Vagina (tissue), 2 donors: Measurements from ENCODE around the gene ZBTB5. TPM values are rescaled to one million over a fixed set of nuclear protein-coding genes. Genes with fewer than 3 reads are reported as not detected.
"Not testable (repeated sequence)": the region's sequence is repeated elsewhere in the genome, so short reads cannot be mapped to it uniquely, and the experiment has no call there.

Experiments used
- DNase-seq, 2 donors: peaks; one replicate each; pipeline ENCODE4 v3.0.0-alpha.2; 2017; ENCODE audit errors: extremely low spot score in 2 of 2
- H3K27ac ChIP-seq: fragments of 200-600 bp; sonication (generic); one replicate; pipeline ENCODE4 v1.5.1; 2019
- H3K27me3 ChIP-seq: fragments of 200-600 bp; sonication (generic); one replicate; pipeline ENCODE4 v1.5.1; 2019
- H3K36me3 ChIP-seq, 2 donors: fragments of 200-600 bp; sonication (generic); one replicate each; pipeline ENCODE4 v1.5.1; 2017 to 2019
- H3K4me1 ChIP-seq: fragments of 200-600 bp; sonication (generic); one replicate; pipeline ENCODE4 v1.5.1; 2019
- H3K4me3 ChIP-seq, 2 donors: fragments of 200-600 bp; sonication (generic); 1 replicate in 1 of 2; 2 replicates in 1 of 2; pipeline ENCODE4 v1.5.1; 2016 to 2019
- H3K9me3 ChIP-seq: fragments of 200-600 bp; sonication (generic); one replicate; pipeline ENCODE4 v1.5.1; 2019
- CTCF ChIP-seq, 3 experiments: fragments of 450-650 bp in 2 of 3; fragments of 200-600 bp in 1 of 3; sonication (generic) in 1 of 3; IDR thresholded peaks; one replicate each; pipeline ENCODE4 v1.5.1; 2017 to 2019; ENCODE audit warnings: antibody characterized with exemption in 3 of 3, mild to moderate bottlenecking in 2 of 3, moderate library complexity in 2 of 3
- POLR2A ChIP-seq, 2 donors: fragments of 450-650 bp; IDR thresholded peaks; one replicate each; pipeline ENCODE4 v1.6.1; 2017; ENCODE audit warnings: antibody characterized with exemption in 2 of 2, mild to moderate bottlenecking in 2 of 2, moderate library complexity in 2 of 2
- POLR2AphosphoS5 ChIP-seq, 2 donors: sonication (generic); formaldehyde crosslinking; IDR thresholded peaks; one replicate each; pipeline ENCODE4 v1.9.0; 2017; ENCODE audit warnings: antibody characterized with exemption in 2 of 2, mild to moderate bottlenecking in 2 of 2, low read depth in 1 of 2; ENCODE audit not compliant: insufficient read depth in 1 of 2
- intact Hi-C: fragments of 100-400 bp; cut with DNase I; formaldehyde crosslinking; loops from one replicate; pipeline ENCODE4 v1.15.1; 2023
- total RNA-seq: library from RNA; depleted of rRNA; stranded (reverse); fragments of >200 nt; gene quantifications from one replicate; pipeline ENCODE4 v1.2.3, GENCODE V29; 2016

Gene ZBTB5
- total RNA-seq, 1 donor from 2014 or later, result 17.9 TPM

- no peak for TF ChIP-seq POLR2A (IDR thresholded peaks at IDR 0.05)
- intact Hi-C loops, result no loop called here
- DNase-seq, result peak in 1 of 2 donors; percentile 92
- Histone ChIP-seq H3K36me3 (peaks cover 0 to 31% of the 10 kb centered on the region in 2 donors), H3K27me3 (no peaks in the 10 kb centered on the region), H3K9me3 (no peaks in the 10 kb centered on the region), H3K4me3 (peak overlapping the region; percentile 67 to 79), H3K27ac (peak overlapping the region; percentile 84), H3K4me1 (peaks cover 26% of the 10 kb centered on the region)
Measured at GRCh38 chr9:37486616-37487548, 21.6 kb upstream of the ZBTB5 start.

- Histone ChIP-seq H3K36me3 (peaks cover 0 to 27% of the 10 kb centered on the region in 2 donors), H3K9me3 (no peaks in the 10 kb centered on the region), H3K27ac (peak overlapping the region; percentile 84), H3K4me3 (peak overlapping the region; percentile 67 to 79), H3K27me3 (no peaks in the 10 kb centered on the region), H3K4me1 (peaks cover 26% of the 10 kb centered on the region)
- TF ChIP-seq POLR2A (IDR thresholded peaks at IDR 0.05) (no peak), CTCF (IDR thresholded peaks at IDR 0.05) (no peak)
- no peak for DNase-seq
- intact Hi-C loops, result no loop called here
Measured at GRCh38 chr9:37486256-37486615, 21.0 kb upstream of the ZBTB5 start.

GRCh38 chr9:37485389-37486255 lies 20.4 kb upstream of the ZBTB5 start, which contains the start of gene POLR1E:
POLR1E (plus strand) TSS chr9:37485948; CDS start chr9:37486048, 100 bp downstream.
- intact Hi-C loops, result no loop called here
- DNase-seq, result peak in 1 of 2 donors; percentile 96
- H3K4me1 ChIP-seq, result peaks cover 26% of the 10 kb centered on the region
- peak in 1 of 2 donors; percentile 81 for TF ChIP-seq POLR2AphosphoS5 (IDR thresholded peaks at IDR 0.05; ENCODE audit: insufficient read depth in 1 of 2, low read depth in 1 of 2)
- TF ChIP-seq CTCF (IDR thresholded peaks at IDR 0.05), result no peak
- TF ChIP-seq POLR2A (IDR thresholded peaks at IDR 0.05), result peak in 1 of 2 donors; percentile 58
- H3K4me3 ChIP-seq, result peak within 1 kb of the TSS; percentile 67 to 79
- H3K9me3 ChIP-seq, result no peaks in the 10 kb centered on the region
- H3K36me3 ChIP-seq, result peaks cover 0 to 21% of the 10 kb centered on the region in 2 donors
- H3K27ac ChIP-seq, result peak within 1 kb of the TSS; percentile 84
- H3K27me3 ChIP-seq, result no peaks in the 10 kb centered on the region

- Histone ChIP-seq H3K4me1 (peaks cover 5% of the 10 kb centered on the region), H3K9me3 (no peaks in the 10 kb centered on the region), H3K27ac (no peak overlapping the region), H3K4me3 (no peak overlapping the region), H3K27me3 (no peaks in the 10 kb centered on the region), H3K36me3 (no peaks in the 10 kb centered on the region)
- TF ChIP-seq CTCF (IDR thresholded peaks at IDR 0.05), result no peak
- TF ChIP-seq POLR2AphosphoS5 (IDR thresholded peaks at IDR 0.05; ENCODE audit: insufficient read depth in 1 of 2, low read depth in 1 of 2), result no peak
- intact Hi-C loops, result no loop called here
- no peak for DNase-seq
Measured at GRCh38 chr9:37480759-37481158, 15.5 kb upstream of the ZBTB5 start.

- not testable (repeated sequence) for DNase-seq, H3K36me3 ChIP-seq, H3K27ac ChIP-seq
Measured at GRCh38 chr9:37477987-37478619, 12.9 kb upstream of the ZBTB5 start.

GRCh38 chr9:37477443-37477842 lies 12.2 kb upstream of the ZBTB5 start:
- H3K4me3 ChIP-seq, H3K27me3 ChIP-seq, intact Hi-C loops: not testable (repeated sequence)

More at GRCh38 chr9:37477987-37478619, 12.9 kb upstream of the ZBTB5 start:
- H3K9me3 ChIP-seq, intact Hi-C loops, H3K27me3 ChIP-seq, H3K4me3 ChIP-seq, H3K4me1 ChIP-seq: not testable (repeated sequence)

More at GRCh38 chr9:37477443-37477842, 12.2 kb upstream of the ZBTB5 start:
- not testable (repeated sequence) for H3K27ac ChIP-seq, H3K9me3 ChIP-seq, DNase-seq, H3K36me3 ChIP-seq, H3K4me1 ChIP-seq
